ENCODE results near the gene PEX26.
"Not testable (repeated sequence)": the region's sequence is repeated elsewhere in the genome, so short reads cannot be mapped to it uniquely, and the experiment has no call there.

Gene PEX26

DNA sequence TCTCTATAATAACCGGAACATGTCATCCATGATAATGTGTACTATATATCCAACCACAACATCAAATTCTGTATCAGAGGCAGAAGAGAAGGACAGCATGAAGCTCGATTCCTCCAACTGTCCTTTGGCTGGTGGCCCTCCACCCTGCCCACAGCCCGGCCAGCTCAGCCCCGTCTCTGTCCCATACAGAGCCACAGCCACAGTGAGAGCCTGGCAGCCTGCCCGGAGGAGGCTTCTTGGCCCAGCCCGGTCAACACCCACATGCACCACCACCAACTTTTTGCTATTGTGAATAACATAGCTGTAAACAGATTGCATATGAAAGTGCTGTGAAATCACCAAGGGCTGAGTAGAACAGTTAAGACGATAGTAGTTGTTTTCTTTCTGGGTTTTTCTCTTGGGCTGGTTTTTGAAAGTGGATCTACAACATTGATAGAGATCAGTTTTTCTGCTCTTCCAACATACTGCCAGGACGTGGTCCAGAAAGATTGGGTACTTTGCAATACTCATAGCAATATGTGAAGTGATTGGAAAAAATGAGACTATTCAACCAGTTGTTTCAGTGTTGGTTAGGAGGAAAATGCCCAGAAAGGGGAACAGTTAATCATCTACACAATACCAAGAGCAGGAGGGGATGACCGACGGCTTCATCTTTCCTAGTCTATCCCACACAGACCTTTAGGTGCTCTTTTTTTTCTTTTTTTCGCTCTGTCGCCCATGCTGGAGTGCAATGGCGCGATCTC, 25.9 kb downstream of the PEX26 start:
- no peak for DNase-seq

DNA sequence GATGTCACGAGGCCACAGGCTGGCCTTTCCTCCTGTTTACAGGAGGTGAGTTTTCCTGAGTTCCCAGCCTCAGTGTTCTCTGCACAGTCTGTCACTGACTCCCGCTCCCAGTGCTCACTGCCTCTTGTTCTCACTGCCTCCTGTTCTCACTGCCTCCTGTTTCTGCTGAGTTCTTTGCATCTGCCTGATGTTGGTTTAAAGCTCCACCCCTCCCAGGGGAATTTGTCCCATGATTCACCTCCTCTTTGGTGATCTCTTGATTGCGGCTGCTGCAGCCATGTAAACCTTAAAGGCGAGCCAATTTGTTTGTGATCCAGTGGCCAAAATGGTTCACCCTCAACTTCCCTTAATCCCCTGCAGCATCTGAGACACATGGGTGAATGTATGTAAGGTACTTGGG, 26.8 kb downstream of the PEX26 start:
- no peak for DNase-seq

- not testable (repeated sequence) for DNase-seq
These were observed 28.2 kb downstream of the PEX26 start for GRCh38 chr22:18105981-18106380.

GRCh38 chr22:18106550-18107341, 29.0 kb downstream of the PEX26 start:
- not testable (repeated sequence) for DNase-seq

GRCh38 chr22:18108187-18108586, 30.4 kb downstream of the PEX26 start:
- DNase-seq = no peak

- DNase-seq = no peak
These were observed 31.8 kb downstream of the PEX26 start for GRCh38 chr22:18109410-18110193.

DNA sequence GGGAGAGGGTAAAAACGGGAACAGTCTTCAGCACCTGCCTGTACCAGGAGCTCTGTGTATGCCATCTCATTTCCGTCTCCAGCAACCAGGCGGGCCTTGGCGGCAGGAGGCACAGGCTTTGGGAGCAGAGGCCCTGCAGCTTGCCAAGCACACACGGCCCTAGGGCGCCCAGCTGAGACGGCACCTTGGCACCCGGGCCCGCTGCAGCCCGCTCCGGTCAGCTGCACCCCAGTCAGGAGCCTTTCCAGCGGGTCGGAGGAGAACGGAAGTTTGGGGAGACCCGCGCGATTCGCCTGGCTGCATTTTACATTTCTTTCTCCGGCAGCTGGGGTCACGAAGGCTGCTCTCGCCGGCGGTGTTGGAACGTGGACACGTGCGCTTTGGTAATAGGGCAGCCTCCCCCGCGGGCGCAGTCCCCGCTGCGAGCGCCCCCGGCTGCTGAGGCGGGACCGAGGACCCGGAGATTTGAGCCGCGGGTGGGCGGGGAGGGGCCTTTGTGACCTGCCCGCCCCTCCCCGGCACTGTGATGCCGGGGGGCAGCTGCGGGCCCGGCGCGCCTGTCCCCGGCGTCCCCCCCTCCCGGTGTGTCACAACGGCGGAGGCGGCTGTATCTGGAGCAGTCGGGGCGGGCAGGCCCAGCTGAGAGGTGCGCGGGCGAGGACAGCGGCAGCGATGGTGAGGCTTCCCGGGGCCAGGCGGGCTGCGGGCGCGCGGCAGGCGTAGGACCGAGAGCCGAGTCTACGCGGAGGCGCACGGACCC, 32.6 kb downstream of the PEX26 start, which contains the start of gene TUBA8:
Gene TUBA8 (plus strand): TSS at position 616 of the 760 bp plus-strand sequence. CDS start 57 bp downstream, at position 673.
- peak; percentile 79 for DNase-seq

DNA sequence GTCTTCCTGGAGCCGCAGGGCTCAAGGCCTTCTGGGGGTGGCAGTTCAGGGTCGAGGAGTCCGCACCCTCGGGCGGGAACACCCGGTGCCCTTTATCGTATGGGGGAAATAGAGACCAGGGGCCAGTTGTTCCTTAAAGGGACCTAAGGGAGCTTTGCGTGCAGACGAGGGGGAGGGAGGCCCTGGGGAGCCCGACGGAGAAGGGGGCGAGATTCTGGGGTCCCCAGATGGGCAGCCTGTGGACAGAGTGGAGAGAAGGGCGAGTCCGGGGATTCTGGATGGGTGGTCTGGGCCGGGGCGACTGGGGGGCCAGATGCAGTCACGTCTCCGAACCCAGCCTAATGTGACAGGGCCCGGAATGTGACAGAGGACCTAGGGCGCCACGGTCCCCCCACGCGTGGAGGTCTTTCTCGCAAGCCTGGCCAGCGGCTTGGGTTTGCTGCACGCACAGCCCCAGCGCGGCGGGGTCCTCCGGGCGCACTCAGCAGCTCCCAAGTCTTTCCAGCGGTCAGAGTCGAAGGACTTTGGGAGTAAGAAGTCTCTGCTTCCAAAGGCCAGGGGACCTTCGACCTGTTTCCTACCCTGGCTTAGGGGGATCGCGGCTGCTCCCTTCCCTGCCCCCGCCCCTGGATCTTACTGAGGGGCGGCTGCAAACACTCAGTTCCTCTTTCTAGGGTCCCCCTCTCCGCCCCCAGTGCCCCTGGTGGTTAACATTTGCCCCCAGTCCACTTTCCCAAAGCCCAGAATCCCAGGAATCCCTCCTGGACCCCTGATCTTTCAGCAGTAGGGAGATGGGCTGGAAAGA, 33.4 kb downstream of the PEX26 start:
- DNase-seq = no peak

DNA sequence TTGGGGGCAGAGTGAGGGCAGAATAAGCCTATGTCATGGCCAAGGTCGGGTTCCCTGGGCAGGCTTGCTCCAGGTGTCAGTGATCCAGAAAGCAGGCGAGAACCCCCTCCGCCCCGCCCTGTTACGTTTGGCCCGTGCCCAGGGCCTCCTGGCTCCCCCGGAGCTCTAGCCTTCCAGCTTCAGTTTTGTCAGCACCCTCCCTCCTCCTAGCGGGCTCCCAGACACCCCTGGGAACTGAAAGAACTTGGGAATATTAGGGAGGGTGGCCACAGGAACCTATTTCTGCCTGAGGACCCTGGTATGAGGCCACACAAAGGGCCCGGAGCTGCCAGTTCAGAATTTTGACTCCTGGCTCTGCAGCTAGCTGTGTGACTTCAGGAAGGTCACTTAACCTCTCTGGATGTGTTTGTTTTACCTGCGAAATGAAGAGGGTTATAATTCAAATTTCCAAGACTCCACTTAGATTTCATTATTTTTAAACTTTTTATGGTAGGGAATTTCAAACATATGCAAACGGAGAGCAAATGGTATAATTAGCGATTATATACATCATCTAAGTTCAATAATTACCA, 34.1 kb downstream of the PEX26 start:
- DNase-seq = no peak

- no peak for DNase-seq
These were observed 34.6 kb downstream of the PEX26 start for GRCh38 chr22:18112440-18112839.

DNA sequence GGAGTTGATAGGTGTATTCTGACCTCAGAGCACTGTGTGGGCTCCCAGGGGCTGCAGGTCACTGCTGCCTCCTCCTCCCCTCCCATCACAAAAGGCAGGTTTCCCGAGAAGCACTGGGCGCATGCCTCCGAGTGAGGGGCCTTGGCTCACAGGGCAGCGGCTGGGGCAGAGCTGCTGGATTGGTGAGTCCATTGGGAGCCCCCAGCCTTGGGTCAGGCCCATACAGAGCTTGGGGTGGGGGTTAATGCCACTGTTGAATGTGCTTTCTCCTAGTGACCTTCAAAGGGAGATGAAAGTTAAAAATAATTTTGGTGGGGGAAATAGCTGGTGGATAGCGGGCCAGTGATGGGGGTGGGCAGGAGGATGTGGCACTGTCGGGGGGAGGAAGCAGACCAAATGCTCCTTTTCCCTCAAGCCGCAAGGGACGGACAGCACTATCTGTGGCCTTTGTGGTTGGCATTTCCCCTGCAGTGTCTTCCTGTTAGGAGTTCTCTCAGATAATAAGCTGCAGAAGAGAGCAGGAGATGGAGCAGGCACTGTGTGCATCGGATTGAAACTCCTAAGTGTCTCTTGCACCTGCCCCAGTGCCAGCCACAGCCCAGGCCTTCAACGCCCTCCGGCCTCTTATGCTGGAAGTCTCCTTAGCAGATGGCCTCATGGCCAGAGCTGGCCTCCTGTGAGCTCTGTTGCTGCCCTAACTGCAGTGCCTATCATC, 36.0 kb downstream of the PEX26 start:
- DNase-seq = no peak

DNA sequence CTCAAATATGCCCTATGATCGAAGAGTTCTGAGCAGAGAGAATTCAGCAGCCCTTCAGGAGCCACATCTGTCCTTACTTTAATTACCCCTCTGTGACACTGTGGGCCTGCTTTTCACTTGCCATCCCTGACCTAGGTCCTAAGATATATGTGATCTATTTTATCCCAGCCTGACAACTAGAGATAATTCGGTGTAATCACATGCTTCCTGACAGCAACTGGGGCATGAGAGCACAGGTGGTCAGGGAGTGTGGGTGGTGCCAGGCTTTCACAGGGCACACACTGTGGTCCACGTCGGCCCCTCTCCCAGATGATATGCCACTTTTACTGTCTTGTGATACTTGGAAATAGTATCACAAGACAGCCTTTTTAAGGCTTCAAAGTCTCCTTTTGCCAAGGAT, 36.7 kb downstream of the PEX26 start:
- no peak for DNase-seq

GRCh38 chr22:18114976-18115652, 37.3 kb downstream of the PEX26 start:
- no peak for DNase-seq

GRCh38 chr22:18115906-18116371, 38.1 kb downstream of the PEX26 start:
- no peak for DNase-seq

GRCh38 chr22:18116634-18117033, 38.8 kb downstream of the PEX26 start:
- no peak for DNase-seq

GRCh38 chr22:18118345-18118915, 40.6 kb downstream of the PEX26 start:
- no peak for DNase-seq

GRCh38 chr22:18119409-18120110, 41.8 kb downstream of the PEX26 start:
- no peak for DNase-seq

DNA sequence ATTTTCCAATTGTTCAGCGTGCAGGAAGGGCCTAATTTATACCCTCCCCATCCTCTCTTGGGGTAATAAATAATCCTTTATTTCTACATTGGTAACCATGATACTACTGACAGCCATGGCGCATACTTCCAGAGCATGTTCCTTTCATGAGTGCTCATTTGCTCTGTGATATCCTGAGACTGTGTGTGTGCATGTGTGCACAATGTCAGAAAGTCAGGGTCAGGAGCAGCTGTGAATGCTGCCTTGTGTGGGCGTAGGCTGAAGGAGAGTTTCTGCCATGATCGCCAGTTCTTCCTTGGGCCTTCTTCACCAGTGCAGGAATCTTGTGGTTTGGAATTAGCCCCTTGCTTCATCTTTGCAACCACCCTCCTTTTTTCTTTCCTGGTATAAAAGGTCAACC, 43.1 kb downstream of the PEX26 start:
- no peak for DNase-seq

DNA sequence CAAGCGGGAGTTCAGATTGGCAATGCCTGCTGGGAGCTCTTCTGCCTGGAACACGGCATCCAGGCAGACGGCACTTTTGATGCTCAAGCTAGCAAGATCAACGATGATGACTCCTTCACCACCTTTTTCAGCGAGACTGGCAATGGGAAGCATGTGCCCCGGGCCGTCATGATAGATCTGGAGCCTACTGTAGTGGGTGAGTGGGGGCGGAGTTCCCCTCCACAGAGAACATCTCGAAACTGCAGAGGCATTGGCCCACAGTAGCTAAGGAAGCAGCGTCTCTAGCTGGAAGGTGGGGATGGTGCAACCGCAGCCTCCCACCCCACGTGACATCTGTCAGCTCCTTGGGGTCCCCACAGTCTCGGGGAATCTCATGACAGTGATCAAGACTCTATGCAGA, 43.7 kb downstream of the PEX26 start:
- no peak for DNase-seq

All from NCI-H146 (cell line).